Measurements from ENCODE around the gene COBLL1. TPM values are rescaled to one million over a fixed set of nuclear protein-coding genes. Genes with fewer than 3 reads are reported as not detected.

The COBLL1 gene
- total RNA-seq, 1 experiment from 2014 or later, result 42.1 TPM

GRCh38 chr2:164831887-164832286, 9.7 kb downstream of the COBLL1 start:
- intact Hi-C loops (cut with micrococcal nuclease; ENCODE audit: unreplicated experiment), result no loop called here
- H3K27ac Mint-ChIP-seq (ENCODE audit: unreplicated experiment), result no peak overlapping the region
- Histone ChIP-seq H3K27me3 (replicated peaks; ENCODE audit: control insufficient read depth, insufficient read depth, low read length) (no peaks in the 10 kb centered on the region), H3K9me3 (no peaks in the 10 kb centered on the region), H3K36me3 (ENCODE audit: control insufficient read depth, insufficient read depth, low read length) (no peaks in the 10 kb centered on the region), H3K4me1 (no peaks in the 10 kb centered on the region), H3K4me3 (ENCODE audit: low read depth, low read length) (no peak overlapping the region)
- peaks cover 2% of the 10 kb centered on the region for H3K4me1 Mint-ChIP-seq (ENCODE audit: low read depth, unreplicated experiment)
- H3K27me3 Mint-ChIP-seq (ENCODE audit: insufficient read depth, unreplicated experiment), result no peaks in the 10 kb centered on the region
- CTCF ChIA-PET, result no interaction called here
- no peaks in the 10 kb centered on the region for H3K36me3 Mint-ChIP-seq (ENCODE audit: insufficient read depth, unreplicated experiment)
- no peak for DNase-seq
- TF ChIP-seq CTCF (IDR thresholded peaks at IDR 0.05; ENCODE audit: insufficient read depth in 1 of 2, low read depth in 1 of 2, low read length in 1 of 2, severe bottlenecking in 1 of 2, unreplicated experiment in 1 of 2), result no peak
- no peaks in the 10 kb centered on the region for H3K9me3 Mint-ChIP-seq (ENCODE audit: unreplicated experiment)
- BruUV-seq (replicated peaks), result no TSS peak
- H3K4me3 Mint-ChIP-seq (ENCODE audit: unreplicated experiment), result no peak overlapping the region
- POLR2A ChIA-PET, result no interaction called here

GRCh38 chr2:164831180-164831579, 10.4 kb downstream of the COBLL1 start:
- H3K4me3 Mint-ChIP-seq (ENCODE audit: unreplicated experiment), result no peak overlapping the region
- CTCF ChIA-PET, result no interaction called here
- no peak for TF ChIP-seq CTCF (IDR thresholded peaks at IDR 0.05; ENCODE audit: insufficient read depth in 1 of 2, low read depth in 1 of 2, low read length in 1 of 2, severe bottlenecking in 1 of 2, unreplicated experiment in 1 of 2)

GRCh38 chr2:164826293-164827243, 15.1 kb downstream of the COBLL1 start:
- no peaks in the 10 kb centered on the region for H3K36me3 Mint-ChIP-seq (ENCODE audit: insufficient read depth, unreplicated experiment)
- POLR2A ChIA-PET, result interaction anchor here (0.6 kb wide), 1 partner anchor 87 kb away, joined by 3 read pairs; no protein-coding TSS in a partner anchor
- Histone ChIP-seq H3K36me3 (ENCODE audit: control insufficient read depth, insufficient read depth, low read length) (no peaks in the 10 kb centered on the region; the same call in 1 of the 2 replicates), H3K27me3 (replicated peaks; ENCODE audit: control insufficient read depth, insufficient read depth, low read length) (no peaks in the 10 kb centered on the region), H3K4me3 (ENCODE audit: low read depth, low read length) (no peak overlapping the region), H3K9me3 (no peaks in the 10 kb centered on the region), H3K4me1 (no peaks in the 10 kb centered on the region)
- no TSS peak for BruUV-seq (replicated peaks)
- no peaks in the 10 kb centered on the region for H3K9me3 Mint-ChIP-seq (ENCODE audit: unreplicated experiment)
- DNase-seq, result peak in 1 of 2 experiments; percentile 37
- H3K4me1 Mint-ChIP-seq (ENCODE audit: low read depth, unreplicated experiment), result peaks cover 15% of the 10 kb centered on the region
- CTCF ChIA-PET, result interaction anchor here (0.5 kb wide), 1 partner anchor 525 kb away, joined by 3 read pairs; no protein-coding TSS in a partner anchor
- no peak for TF ChIP-seq CTCF (IDR thresholded peaks at IDR 0.05; ENCODE audit: insufficient read depth in 1 of 2, low read depth in 1 of 2, low read length in 1 of 2, severe bottlenecking in 1 of 2, unreplicated experiment in 1 of 2)
- H3K27ac Mint-ChIP-seq (ENCODE audit: unreplicated experiment), result peak overlapping the region; percentile 66
- intact Hi-C loops (cut with micrococcal nuclease; ENCODE audit: unreplicated experiment), result no loop called here
- no peak overlapping the region for H3K4me3 Mint-ChIP-seq (ENCODE audit: unreplicated experiment)
- H3K27me3 Mint-ChIP-seq (ENCODE audit: insufficient read depth, unreplicated experiment), result no peaks in the 10 kb centered on the region

More at GRCh38 chr2:164831180-164831579, 10.4 kb downstream of the COBLL1 start:
- Mint-ChIP-seq H3K9me3 (ENCODE audit: unreplicated experiment) (no peaks in the 10 kb centered on the region), H3K27ac (ENCODE audit: unreplicated experiment) (no peak overlapping the region), H3K27me3 (ENCODE audit: insufficient read depth, unreplicated experiment) (no peaks in the 10 kb centered on the region), H3K36me3 (ENCODE audit: insufficient read depth, unreplicated experiment) (no peaks in the 10 kb centered on the region), H3K4me1 (ENCODE audit: low read depth, unreplicated experiment) (peaks cover 8% of the 10 kb centered on the region)
- no peaks in the 10 kb centered on the region for H3K36me3 ChIP-seq (ENCODE audit: control insufficient read depth, insufficient read depth, low read length)
- no peaks in the 10 kb centered on the region for H3K4me1 ChIP-seq
- DNase-seq, result no peak
- H3K4me3 ChIP-seq (ENCODE audit: low read depth, low read length), result no peak overlapping the region
- intact Hi-C loops (cut with micrococcal nuclease; ENCODE audit: unreplicated experiment), result no loop called here
- POLR2A ChIA-PET, result no interaction called here
- H3K27me3 ChIP-seq (replicated peaks; ENCODE audit: control insufficient read depth, insufficient read depth, low read length), result no peaks in the 10 kb centered on the region
- no peaks in the 10 kb centered on the region for H3K9me3 ChIP-seq
- no TSS peak for BruUV-seq (replicated peaks)
